Esophagus muscularis mucosa (tissue), 4 donors: ENCODE results near the gene PURB.

ENCODE experiments used
- CTCF ChIP-seq, 3 experiments: fragments of 200-600 bp in 2 of 3; fragments of 450-650 bp in 1 of 3; sonication (generic) in 2 of 3; IDR thresholded peaks; one replicate each; pipeline ENCODE4 v1.5.1; 2017 to 2019; ENCODE audit warnings: antibody characterized with exemption in 3 of 3, mild to moderate bottlenecking in 2 of 3, moderate library complexity in 1 of 3
- EP300 ChIP-seq: sonication (generic); formaldehyde crosslinking; IDR thresholded peaks from one replicate; pipeline ENCODE4 v1.6.1; 2017; ENCODE audit warnings: antibody characterized with exemption
- POLR2A ChIP-seq: fragments of 450-650 bp; IDR thresholded peaks from one replicate; pipeline ENCODE4 v1.6.1; 2017; ENCODE audit warnings: antibody characterized with exemption, moderate library complexity, mild to moderate bottlenecking, low read depth
- POLR2AphosphoS5 ChIP-seq, 2 donors: sonication (generic); formaldehyde crosslinking; IDR thresholded peaks; one replicate each; pipeline ENCODE4 v1.6.1; 2017; ENCODE audit warnings: antibody characterized with exemption in 2 of 2

GRCh38 chr7:44935016-44935415, 49.7 kb upstream of the PURB start:
- TF ChIP-seq POLR2AphosphoS5 (IDR thresholded peaks at IDR 0.05) (no peak), POLR2A (no peak), CTCF (IDR thresholded peaks at IDR 0.05) (no peak), EP300 (no peak)
